Smooth muscle cell (in vitro differentiated cells): ENCODE results near the gene APLF. TPM values are rescaled to one million over a fixed set of nuclear protein-coding genes. Genes with fewer than 3 reads are reported as not detected.
"Not testable (repeated sequence)": the region's sequence is repeated elsewhere in the genome, so short reads cannot be mapped to it uniquely, and the experiment has no call there.

ENCODE experiments used
- DNase-seq: peaks from one replicate; lab custom pipeline; 2025; ENCODE audit not compliant: unreplicated experiment; lab: John Stamatoyannopoulos, UW
- H2AFZ ChIP-seq: fragments of 200-600 bp; sonication (generic); 2 replicates; pipeline ENCODE4 v1.6.0; 2016; ENCODE audit warnings: antibody characterized with exemption, low read depth, mild to moderate bottlenecking
- H3F3A ChIP-seq: fragments of 200-600 bp; sonication (generic); 2 replicates; pipeline ENCODE4 v1.6.0; 2017; ENCODE audit warnings: antibody characterized with exemption, low read depth
- H3K27ac ChIP-seq: fragments of 200-600 bp; sonication (generic); 2 replicates; pipeline ENCODE4 v1.5.1; 2016; ENCODE audit warnings: low read depth, mild to moderate bottlenecking
- H3K27me3 ChIP-seq: fragments of 200-600 bp; sonication (generic); 2 replicates; pipeline ENCODE4 v1.6.1; 2016; ENCODE audit warnings: low read depth, mild to moderate bottlenecking
- H3K36me3 ChIP-seq: fragments of 200-600 bp; sonication (generic); 2 replicates; pipeline ENCODE4 v1.5.1; 2016; ENCODE audit warnings: low read depth
- H3K4me1 ChIP-seq: fragments of 200-600 bp; sonication (generic); 2 replicates; pipeline ENCODE4 v1.5.1; 2016; ENCODE audit warnings: low read depth
- H3K4me2 ChIP-seq: fragments of 200-600 bp; sonication (generic); 2 replicates; pipeline ENCODE4 v1.6.0; 2016; ENCODE audit warnings: mild to moderate bottlenecking
- H3K4me3 ChIP-seq: fragments of 200-600 bp; sonication (generic); 2 replicates; pipeline ENCODE4 v1.5.1; 2016; ENCODE audit warnings: mild to moderate bottlenecking
- H3K79me2 ChIP-seq: fragments of 200-600 bp; sonication (generic); 2 replicates; pipeline ENCODE4 v1.6.0; 2016; ENCODE audit warnings: low read depth, mild to moderate bottlenecking
- H3K9ac ChIP-seq: fragments of 200-600 bp; sonication (generic); 2 replicates; pipeline ENCODE4 v1.6.0; 2016; ENCODE audit warnings: low read depth
- H3K9me3 ChIP-seq: fragments of 200-600 bp; sonication (generic); replicated peaks from 2 replicates; pipeline ENCODE4 v1.5.1; 2016; ENCODE audit warnings: low read depth
- H4K20me1 ChIP-seq: fragments of 200-600 bp; sonication (generic); 2 replicates; pipeline ENCODE4 v1.6.0; 2016; ENCODE audit warnings: low read depth
- WGBS: methylation state at CpG from one replicate; pipeline ENCODE4 v1.1.7; 2016; ENCODE audit warnings: low lambda C conversion rate; 5-methylcytosine and 5-hydroxymethylcytosine counted together
- polyA plus RNA-seq: library from polyadenylated mRNA; unstranded; fragments of >200 nt; fragmentation: Nextera tagmentation; extraction: Ambion mirVana; gene quantifications from 2 replicates; pipeline ENCODE4 v1.2.1, GENCODE V29; 2016
- total RNA-seq: library from RNA; depleted of rRNA; stranded (reverse); fragments of >200 nt; gene quantifications from 2 replicates; pipeline ENCODE4 v1.2.3, GENCODE V29; 2014
- TF ChIP-seq, protein P1 (sequence below): fragments of 200-600 bp; sonication (generic); IDR thresholded peaks from 2 replicates; pipeline ENCODE4 v1.5.1; 2017; ENCODE audit warnings: borderline replicate concordance, mild to moderate bottlenecking, antibody characterized with exemption; ENCODE audit not compliant: insufficient read depth, poor library complexity, severe bottlenecking

APLF gene
- total and polyA plus RNA-seq, 2 experiments from 2014 or later, result 3.4 to 8.0 TPM

DNA sequence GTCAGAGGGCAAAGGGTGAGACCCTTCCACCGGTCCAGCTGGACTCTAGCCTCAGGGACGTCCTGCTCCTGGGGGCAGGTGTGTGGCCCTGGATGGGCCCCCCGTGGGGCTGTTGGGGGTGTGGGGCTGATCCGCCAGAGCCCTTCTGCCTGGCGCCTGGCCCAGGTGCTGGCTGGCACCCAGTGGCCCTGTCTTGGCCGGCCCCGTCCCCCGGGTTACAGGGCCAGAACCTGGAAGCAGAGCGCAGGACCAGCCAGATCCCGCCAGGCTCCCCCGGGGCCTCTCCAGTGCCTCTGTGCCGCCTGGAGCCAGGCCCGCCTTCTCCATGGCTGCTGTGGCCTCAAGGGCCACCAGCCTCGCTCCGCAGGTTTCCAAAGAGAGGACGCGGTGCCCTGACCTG lies 62.3 kb downstream of the APLF start:
- H3K79me2 ChIP-seq, H3K9me3 ChIP-seq, DNase-seq, H3F3A ChIP-seq, H3K4me2 ChIP-seq, H3K4me3 ChIP-seq, H3K9ac ChIP-seq, H2AFZ ChIP-seq, H3K4me1 ChIP-seq, H3K36me3 ChIP-seq, H3K27me3 ChIP-seq, H3K27ac ChIP-seq, H4K20me1 ChIP-seq: not testable (repeated sequence)
- WGBS, result 98% methylated on average over 10 of the region's 17 CpGs

DNA sequence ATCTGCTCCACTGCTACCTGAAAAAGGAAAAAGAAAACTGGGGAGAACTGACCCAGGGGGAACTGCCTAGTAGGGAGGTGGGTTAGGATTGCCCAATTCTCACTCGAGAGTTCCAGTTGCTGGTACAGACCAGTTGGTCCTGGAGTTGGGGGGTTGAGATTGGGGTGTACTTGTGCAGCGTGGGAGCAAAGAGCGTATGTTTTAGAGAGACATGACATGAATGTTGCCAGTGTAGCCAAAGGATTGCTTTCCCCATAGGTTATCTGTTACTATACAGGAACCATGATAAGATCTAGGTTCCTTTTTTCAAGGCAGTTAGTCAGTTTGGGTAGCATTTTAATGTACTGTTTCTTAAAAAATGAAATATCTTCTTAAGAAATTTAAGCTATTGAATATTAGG lies 68.6 kb downstream of the APLF start:
- no peak overlapping the region for H3K4me2 ChIP-seq
- 97% methylated on average over 3 of the region's 3 CpGs for WGBS
- H2AFZ ChIP-seq, result no peak overlapping the region
- H3K27me3 ChIP-seq, result no peaks in the 10 kb centered on the region
- no peaks in the 10 kb centered on the region for H4K20me1 ChIP-seq
- no peaks in the 10 kb centered on the region for H3F3A ChIP-seq
- H3K27ac ChIP-seq, result no peak overlapping the region
- H3K9ac ChIP-seq, result no peak overlapping the region
- no peaks in the 10 kb centered on the region for H3K4me1 ChIP-seq
- H3K9me3 ChIP-seq, result no peaks in the 10 kb centered on the region
- TF ChIP-seq, protein P1, sequence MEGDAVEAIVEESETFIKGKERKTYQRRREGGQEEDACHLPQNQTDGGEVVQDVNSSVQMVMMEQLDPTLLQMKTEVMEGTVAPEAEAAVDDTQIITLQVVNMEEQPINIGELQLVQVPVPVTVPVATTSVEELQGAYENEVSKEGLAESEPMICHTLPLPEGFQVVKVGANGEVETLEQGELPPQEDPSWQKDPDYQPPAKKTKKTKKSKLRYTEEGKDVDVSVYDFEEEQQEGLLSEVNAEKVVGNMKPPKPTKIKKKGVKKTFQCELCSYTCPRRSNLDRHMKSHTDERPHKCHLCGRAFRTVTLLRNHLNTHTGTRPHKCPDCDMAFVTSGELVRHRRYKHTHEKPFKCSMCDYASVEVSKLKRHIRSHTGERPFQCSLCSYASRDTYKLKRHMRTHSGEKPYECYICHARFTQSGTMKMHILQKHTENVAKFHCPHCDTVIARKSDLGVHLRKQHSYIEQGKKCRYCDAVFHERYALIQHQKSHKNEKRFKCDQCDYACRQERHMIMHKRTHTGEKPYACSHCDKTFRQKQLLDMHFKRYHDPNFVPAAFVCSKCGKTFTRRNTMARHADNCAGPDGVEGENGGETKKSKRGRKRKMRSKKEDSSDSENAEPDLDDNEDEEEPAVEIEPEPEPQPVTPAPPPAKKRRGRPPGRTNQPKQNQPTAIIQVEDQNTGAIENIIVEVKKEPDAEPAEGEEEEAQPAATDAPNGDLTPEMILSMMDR, result no peak
- no peak overlapping the region for H3K4me3 ChIP-seq
- H3K36me3 ChIP-seq, result no peaks in the 10 kb centered on the region
- no peaks in the 10 kb centered on the region for H3K79me2 ChIP-seq
- DNase-seq, result no peak

DNA sequence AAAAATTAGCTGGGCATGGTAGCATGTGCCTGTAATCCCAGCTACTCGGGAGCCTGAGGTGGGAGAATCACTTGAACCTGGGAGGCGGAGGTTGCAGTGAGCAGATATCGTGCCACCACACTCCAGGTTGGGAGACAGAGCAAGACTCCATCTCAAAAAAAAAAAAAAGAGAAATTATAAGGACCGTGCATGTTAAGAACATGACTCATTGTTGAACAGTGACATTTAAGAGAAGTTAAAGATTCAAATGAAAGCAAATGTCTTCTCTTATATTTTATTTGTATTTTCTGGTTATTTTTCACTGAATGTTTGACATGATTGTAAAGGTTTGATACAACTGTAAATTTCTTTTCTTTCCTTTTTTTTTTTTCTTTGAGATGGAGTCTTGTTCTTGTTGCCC lies 69.6 kb downstream of the APLF start:
- Histone ChIP-seq H3K36me3 (peaks cover 5% of the 10 kb centered on the region), H3K4me1 (no peaks in the 10 kb centered on the region), H3K9me3 (no peaks in the 10 kb centered on the region), H3K79me2 (no peaks in the 10 kb centered on the region), H4K20me1 (no peaks in the 10 kb centered on the region), H3K27ac (no peak overlapping the region), H2AFZ (no peak overlapping the region), H3K4me2 (no peak overlapping the region), H3K4me3 (no peak overlapping the region), H3K9ac (no peak overlapping the region), H3K27me3 (no peaks in the 10 kb centered on the region), H3F3A (no peaks in the 10 kb centered on the region)
- WGBS, result 89% methylated on average over 4 of the region's 4 CpGs
- TF ChIP-seq, protein P1, result no peak
- DNase-seq, result no peak

DNA sequence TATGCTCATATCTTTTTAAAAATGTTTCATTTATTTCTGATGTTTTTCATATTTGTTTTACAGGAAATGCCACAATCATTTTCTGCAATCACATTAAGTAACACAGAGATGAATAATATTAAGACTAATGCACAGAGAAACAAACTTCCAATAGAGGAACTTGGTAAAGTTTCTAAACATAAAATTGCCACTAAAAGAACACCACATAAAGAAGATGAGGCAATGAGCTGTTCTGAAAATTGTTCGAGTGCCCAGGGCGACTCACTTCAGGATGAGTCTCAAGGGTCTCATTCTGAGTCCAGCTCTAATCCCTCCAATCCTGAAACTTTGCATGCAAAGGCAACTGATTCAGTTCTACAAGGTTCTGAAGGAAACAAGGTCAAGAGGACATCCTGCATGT lies 70.4 kb downstream of the APLF start:
- peaks cover 5% of the 10 kb centered on the region for H3K36me3 ChIP-seq
- H2AFZ ChIP-seq, result no peak overlapping the region
- H3K4me3 ChIP-seq, result no peak overlapping the region
- H3F3A ChIP-seq, result no peaks in the 10 kb centered on the region
- 61% methylated on average over 2 of the region's 2 CpGs for WGBS
- H3K79me2 ChIP-seq, result no peaks in the 10 kb centered on the region
- no peak overlapping the region for H3K9ac ChIP-seq
- H3K27ac ChIP-seq, result no peak overlapping the region
- H3K4me1 ChIP-seq, result no peaks in the 10 kb centered on the region
- DNase-seq, result no peak
- TF ChIP-seq, protein P1, result no peak
- H3K9me3 ChIP-seq, result no peaks in the 10 kb centered on the region
- H4K20me1 ChIP-seq, result no peaks in the 10 kb centered on the region
- H3K27me3 ChIP-seq, result no peaks in the 10 kb centered on the region
- H3K4me2 ChIP-seq, result no peak overlapping the region
